ENCODE measurements around the gene AFDN. TPM values are rescaled to one million over a fixed set of nuclear protein-coding genes. Genes with fewer than 3 reads are reported as not detected.
A peak's percentile ranks its signal among the peaks of the same experiment; 100 is the strongest.

Gene AFDN
- total and polyA plus RNA-seq, 2 of the 8 experiments (the other 6 are each of a cell fraction or from before 2014, with no cell fraction given), result 53.4 to 192 TPM

- Histone ChIP-seq H2BK5ac (ENCODE audit: low read depth, low read length) (peak within 1 kb of the TSS; percentile 75; the same call in 1 of the 2 replicates), H3K56ac (replicated peaks; ENCODE audit: insufficient read length, low read depth, low read length) (peak within 1 kb of the TSS; percentile 26), H3K36me3 (ENCODE audit: control insufficient read depth in 2 of 4, insufficient read depth in 4 of 4, low read length in 3 of 4) (no peaks in the 10 kb centered on the region), H2AK5ac (ENCODE audit: low read depth, low read length) (no peak within 1 kb of the TSS), H3K27me3 (replicated peaks in 1 of 4; ENCODE audit: control insufficient read depth in 3 of 4, extremely low read depth in 1 of 4, insufficient read depth in 3 of 4, low read length in 3 of 4) (no peaks in the 10 kb centered on the region), H3K9ac (replicated peaks in 1 of 4; ENCODE audit: extremely low read depth in 1 of 4, low read depth in 3 of 4, low read length in 3 of 4) (no peak within 1 kb of the TSS), H4K20me1 (replicated peaks in 1 of 2; ENCODE audit: control insufficient read depth in 1 of 2, insufficient read depth in 2 of 2, low read length in 2 of 2) (no peaks in the 10 kb centered on the region), H3K18ac (ENCODE audit: extremely low read depth, low read length) (no peak within 1 kb of the TSS), H3K27ac (ENCODE audit: low read depth, low read length) (no peak within 1 kb of the TSS), H3K4me3 (ENCODE audit: extremely low read depth in 1 of 4, insufficient read depth in 2 of 4, low read depth in 3 of 4, low read length in 4 of 4) (peak within 1 kb of the TSS in 1 of 4 experiments; percentile 32; a peak in 1 of 8 replicates), H4K8ac (ENCODE audit: extremely low read depth, insufficient read depth, low read length) (0 out of 2 replicates have a peak within 1 kb of the TSS, but pooled peaks have one; percentile 43), H3K4ac (replicated peaks; ENCODE audit: insufficient read length, low read depth, low read length) (no peak within 1 kb of the TSS), H3K79me2 (ENCODE audit: control insufficient read depth in 1 of 2, insufficient read depth in 2 of 2, low read length in 2 of 2) (no peaks in the 10 kb centered on the region), H3K4me2 (ENCODE audit: insufficient read depth in 1 of 2, low read depth in 2 of 2, low read length in 2 of 2) (peak within 1 kb of the TSS in 1 of 2 experiments; percentile 57; a peak in 3 of 4 replicates), H4K91ac (replicated peaks; ENCODE audit: insufficient read length, low read length) (peak within 1 kb of the TSS; percentile 93), H4K5ac (ENCODE audit: insufficient read length, low read depth, low read length) (peak within 1 kb of the TSS; percentile 71), H3K79me1 (ENCODE audit: low read depth, low read length) (no peaks in the 10 kb centered on the region), H3K14ac (ENCODE audit: insufficient read length) (no peak within 1 kb of the TSS), H2BK120ac (replicated peaks; ENCODE audit: low read depth, low read length) (peak within 1 kb of the TSS; percentile 24), H2BK15ac (ENCODE audit: low read length) (no peak within 1 kb of the TSS; the same call in 1 of the 2 replicates), H3K9me3 (ENCODE audit: insufficient read depth in 2 of 2, low read depth in 1 of 2, low read length in 1 of 2) (no peaks in the 10 kb centered on the region; a peak in 1 of 4 replicates), H2BK12ac (ENCODE audit: low read depth, low read length) (peak within 1 kb of the TSS; percentile 53; the same call in 1 of the 2 replicates), H3K23ac (ENCODE audit: insufficient read length) (no peak within 1 kb of the TSS), H2AFZ (ENCODE audit: low read length) (no peak within 1 kb of the TSS), H2BK20ac (ENCODE audit: low read length) (peak within 1 kb of the TSS; percentile 61; the same call in 1 of the 2 replicates), H3K23me2 (ENCODE audit: low read depth, low read length) (no peaks in the 10 kb centered on the region), H3K4me1 (replicated peaks in 1 of 4; ENCODE audit: control insufficient read depth in 3 of 4, insufficient read depth in 4 of 4, low read length in 3 of 4) (peaks cover 0 to 13% (median 3%) of the 10 kb centered on the region in 4 experiments; a peak in 6 of 7 replicates)
- FAIRE-seq (no peak), DNase-seq (ENCODE audit: low read depth in 1 of 2, low spot score in 2 of 2) (peak in 1 of 2 experiments; percentile 45)
- ChIA-PET POLR2A (ENCODE audit: partially characterized antibody) (interaction anchor here (0.5 kb wide), 1 partner anchor 13 kb away, joined by 4 read pairs; no protein-coding TSS in a partner anchor), CTCF (ENCODE audit: partially characterized antibody) (interaction anchor here (0.6 to 2.8 kb wide), 3 partner anchors 15 to 136 kb away, joined by 3 to 10 read pairs (median 5); no protein-coding TSS in a partner anchor)
- TF ChIP-seq USF2 (IDR thresholded peaks at IDR 0.05; ENCODE audit: low read length) (no peak), SIN3A (conservative IDR thresholded peaks at IDR 0.05 in 1 of 2, IDR thresholded peaks at IDR 0.05 in 1 of 2; ENCODE audit: low read depth in 1 of 2, low read length in 2 of 2) (no peak), MAX (IDR thresholded peaks at IDR 0.05) (peak; percentile 73), RXRA (IDR thresholded peaks at IDR 0.05; ENCODE audit: insufficient read depth, low read depth, low read length) (no peak), E2F6 (IDR thresholded peaks at IDR 0.05) (0 out of 2 replicates have a peak, but pooled peaks have one; percentile 21), SAP30 (IDR thresholded peaks at IDR 0.05; ENCODE audit: insufficient read depth, insufficient replicate concordance, low read length) (no peak), TBP (IDR thresholded peaks at IDR 0.05; ENCODE audit: low read depth, low read length) (no peak)
- WGBS, 2 experiments (ENCODE audit: extremely low coverage in 1 of 2, insufficient coverage in 1 of 2, insufficient read length in 1 of 2, insufficient replicate concordance in 2 of 2, low coverage in 1 of 2, low lambda C conversion rate in 2 of 2, missing lambda C conversion rate in 1 of 2), result 84% methylated on average over 9 of the region's 9 CpGs; no CpG with 5 or more reads in 1 of the 2 experiments
These were observed 170.9 kb downstream of the AFDN start, which contains the start of gene KIF25 for GRCh38 chr6:167997642-167998041. KIF25 (plus strand) TSS chr6:167997671; CDS start chr6:168029586, 31,915 bp downstream.

All from H1 (cell line).